Cardiac fibroblast (primary cell): ENCODE measurements around the gene BRINP2.

Experiments
- DNase-seq, 2 donors: peaks; one replicate each; pipeline versions ENCODE4 v3.0.0 to v3.0.0-alpha.2; 2010; ENCODE audit warnings: low read depth in 2 of 2
- H3K4me3 ChIP-seq, 2 donors: replicated peaks in 1 of 2; 1 replicate in 1 of 2; 2 replicates in 1 of 2; pipeline ENCODE4 v1.5.1; 2011; ENCODE audit warnings: low read depth in 2 of 2, low read length in 2 of 2, mild to moderate bottlenecking in 2 of 2, moderate library complexity in 1 of 2
- TF ChIP-seq, protein P1 (sequence below): IDR thresholded peaks from one replicate; pipeline ENCODE4 v1.5.1; 2011; ENCODE audit warnings: low read depth, mild to moderate bottlenecking, low read length, inconsistent platforms

The BRINP2 gene

DNA sequence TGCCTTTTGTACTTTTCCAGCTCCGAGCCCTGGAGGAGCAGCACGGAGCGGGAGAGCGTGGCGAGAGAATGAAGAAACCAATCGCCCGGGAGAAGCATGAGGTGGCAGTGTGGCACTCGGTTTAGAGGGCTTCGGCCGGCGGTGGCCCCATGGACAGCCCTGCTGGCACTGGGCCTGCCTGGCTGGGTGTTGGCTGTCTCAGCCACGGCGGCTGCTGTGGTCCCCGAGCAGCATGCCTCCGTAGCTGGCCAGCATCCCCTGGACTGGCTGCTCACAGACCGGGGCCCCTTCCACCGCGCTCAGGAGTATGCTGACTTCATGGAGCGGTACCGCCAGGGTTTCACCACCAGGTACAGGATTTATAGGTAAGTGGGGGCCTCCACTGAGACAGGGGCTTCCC is 59.0 kb downstream of the BRINP2 start:
- no peak for DNase-seq
- TF ChIP-seq, protein P1, sequence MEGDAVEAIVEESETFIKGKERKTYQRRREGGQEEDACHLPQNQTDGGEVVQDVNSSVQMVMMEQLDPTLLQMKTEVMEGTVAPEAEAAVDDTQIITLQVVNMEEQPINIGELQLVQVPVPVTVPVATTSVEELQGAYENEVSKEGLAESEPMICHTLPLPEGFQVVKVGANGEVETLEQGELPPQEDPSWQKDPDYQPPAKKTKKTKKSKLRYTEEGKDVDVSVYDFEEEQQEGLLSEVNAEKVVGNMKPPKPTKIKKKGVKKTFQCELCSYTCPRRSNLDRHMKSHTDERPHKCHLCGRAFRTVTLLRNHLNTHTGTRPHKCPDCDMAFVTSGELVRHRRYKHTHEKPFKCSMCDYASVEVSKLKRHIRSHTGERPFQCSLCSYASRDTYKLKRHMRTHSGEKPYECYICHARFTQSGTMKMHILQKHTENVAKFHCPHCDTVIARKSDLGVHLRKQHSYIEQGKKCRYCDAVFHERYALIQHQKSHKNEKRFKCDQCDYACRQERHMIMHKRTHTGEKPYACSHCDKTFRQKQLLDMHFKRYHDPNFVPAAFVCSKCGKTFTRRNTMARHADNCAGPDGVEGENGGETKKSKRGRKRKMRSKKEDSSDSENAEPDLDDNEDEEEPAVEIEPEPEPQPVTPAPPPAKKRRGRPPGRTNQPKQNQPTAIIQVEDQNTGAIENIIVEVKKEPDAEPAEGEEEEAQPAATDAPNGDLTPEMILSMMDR, result no peak

DNA sequence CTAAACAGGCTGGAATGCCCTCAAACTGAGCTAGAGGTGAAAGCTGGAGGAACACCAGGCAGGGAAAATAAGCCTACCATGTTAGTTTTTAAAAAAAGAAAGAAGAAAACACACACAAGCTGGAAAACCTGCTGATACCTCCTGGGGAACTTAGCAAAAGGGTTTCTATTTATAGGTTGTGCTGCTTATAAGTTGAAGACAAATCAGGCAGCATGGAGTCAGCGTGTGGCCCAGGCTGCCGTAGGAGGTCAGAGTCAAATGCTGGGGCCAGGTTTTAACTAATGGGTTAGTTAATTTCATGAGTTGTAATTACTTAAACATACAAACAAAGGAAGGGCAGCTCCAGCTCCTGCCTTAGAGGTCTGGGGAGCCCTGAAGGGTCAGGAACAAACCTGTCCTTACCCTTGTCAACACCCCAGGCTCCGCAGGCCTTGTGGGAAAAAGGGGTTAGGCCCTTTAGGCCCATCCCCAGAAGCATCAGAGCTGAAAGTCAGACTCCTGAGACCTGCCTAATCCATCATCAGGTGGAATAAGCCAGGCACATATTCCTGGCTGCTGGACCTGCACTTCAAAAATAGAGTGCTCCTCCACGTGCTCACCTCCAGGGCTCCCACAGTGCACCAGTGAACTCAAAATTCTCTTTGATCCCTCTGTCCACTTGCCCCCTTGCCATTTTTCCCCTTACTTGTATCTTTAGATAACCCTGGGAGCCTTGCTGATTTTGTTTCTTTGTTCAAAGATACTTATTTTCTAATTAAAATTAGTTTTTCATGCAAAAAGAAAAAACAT is 59.7 kb downstream of the BRINP2 start:
- no peak overlapping the region for H3K4me3 ChIP-seq
- DNase-seq, result no peak
- TF ChIP-seq, protein P1, result no peak

More for the DNA sequence above, 59.0 kb downstream of the BRINP2 start:
- H3K4me3 ChIP-seq, result no peak overlapping the region

DNA sequence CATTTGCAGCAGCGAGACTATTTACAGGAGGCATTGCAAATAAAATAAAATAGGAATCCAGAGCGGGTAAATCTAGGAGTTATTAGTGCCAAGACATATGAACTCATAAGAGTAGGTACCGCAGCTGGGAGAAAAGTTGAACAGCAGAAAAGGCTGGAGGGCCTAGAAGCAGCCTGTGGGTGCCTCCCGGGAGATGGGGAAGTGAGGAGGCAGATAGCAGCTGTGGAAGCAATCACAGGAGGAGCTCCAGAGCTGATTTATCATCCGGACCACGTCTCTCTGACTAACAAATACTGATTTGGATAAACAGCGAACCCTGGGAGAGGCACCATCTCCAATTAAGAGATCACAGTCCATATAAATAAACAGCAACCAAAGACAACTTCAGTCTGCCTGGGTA is 64.6 kb downstream of the BRINP2 start:
- no peak for DNase-seq
- TF ChIP-seq, protein P1, result no peak
- no peak overlapping the region for H3K4me3 ChIP-seq

DNA sequence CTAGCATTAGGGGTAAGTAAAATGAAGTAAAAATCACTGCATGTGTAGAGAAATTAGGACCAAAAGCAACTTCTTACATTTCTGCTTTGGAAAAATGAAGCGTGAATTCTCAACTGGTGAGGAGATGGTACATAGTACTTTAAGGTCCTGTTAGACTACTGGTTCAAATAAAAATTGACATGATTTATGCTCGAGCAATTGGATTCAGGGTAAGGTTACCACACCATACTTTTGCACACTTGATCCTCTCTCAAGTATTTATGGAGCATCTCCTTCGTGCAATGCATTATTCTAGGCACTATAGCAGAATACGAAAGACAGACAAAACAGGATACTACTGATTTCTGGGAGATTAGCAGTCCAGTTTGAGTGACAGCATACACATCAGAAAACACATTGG is 66.2 kb downstream of the BRINP2 start:
- DNase-seq, result no peak
- no peak overlapping the region for H3K4me3 ChIP-seq
- TF ChIP-seq, protein P1, result no peak

DNA sequence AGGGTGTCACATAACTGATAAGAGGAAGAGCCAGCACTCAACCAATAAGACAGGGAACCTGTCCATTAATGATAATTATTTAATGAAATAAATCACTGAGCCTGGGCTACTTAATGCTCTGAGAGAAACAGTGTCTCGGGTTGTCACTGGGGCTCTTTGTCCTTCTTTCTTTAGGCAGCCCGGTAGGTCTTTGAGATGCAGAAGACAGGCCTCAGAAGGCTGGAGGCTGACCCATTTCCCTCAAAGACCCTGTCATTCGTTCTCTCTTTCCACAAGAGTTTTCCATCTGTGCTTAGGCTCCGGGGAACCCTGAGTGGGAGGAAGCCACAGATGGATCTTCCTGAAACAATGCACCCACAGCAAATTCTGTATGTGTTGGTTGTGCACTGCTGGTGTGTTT is 68.2 kb downstream of the BRINP2 start:
- DNase-seq, result no peak
- TF ChIP-seq, protein P1, result no peak

DNA sequence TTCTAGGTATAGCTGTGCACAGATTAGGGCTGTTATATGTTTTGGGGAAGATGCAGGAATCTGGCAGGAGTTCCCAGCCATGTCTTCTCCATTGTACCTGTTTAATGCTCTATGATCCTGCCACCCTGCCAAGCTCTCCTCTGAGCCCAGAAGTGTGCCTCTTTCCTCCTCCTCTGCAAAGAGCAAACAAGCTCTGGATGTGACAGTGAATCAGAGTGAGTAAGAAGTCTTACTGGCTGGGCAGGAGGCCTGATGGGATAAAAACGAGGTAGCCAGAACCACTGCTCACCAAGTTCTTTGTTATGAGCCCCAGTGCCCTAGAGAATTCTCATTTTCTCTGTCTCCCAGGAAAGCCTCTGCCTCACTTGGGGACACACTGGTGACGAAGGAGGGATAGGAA is 69.0 kb downstream of the BRINP2 start:
- TF ChIP-seq, protein P1, result no peak
- no peak overlapping the region for H3K4me3 ChIP-seq
- no peak for DNase-seq

More for the DNA sequence above, 68.2 kb downstream of the BRINP2 start:
- H3K4me3 ChIP-seq, result no peak overlapping the region
